ENCODE data around the gene ZNF207. TPM values are rescaled to one million over a fixed set of nuclear protein-coding genes. Genes with fewer than 3 reads are reported as not detected.
"Not testable (repeated sequence)": the region's sequence is repeated elsewhere in the genome, so short reads cannot be mapped to it uniquely, and the experiment has no call there.

Gene ZNF207
- total RNA-seq, 1 experiment from 2014 or later = 84.6 TPM

- ChIA-PET CTCF (no interaction called here), POLR2A (ENCODE audit: unreplicated experiment) (no interaction called here)
- H3K4me1 ChIP-seq (ENCODE audit: insufficient read depth, low read length) = peaks cover 12% of the 10 kb centered on the region; the same call in 1 of the 2 replicates
- no peaks in the 10 kb centered on the region for H3F3A ChIP-seq (ENCODE audit: low read length, unreplicated experiment)
- H3K9me2 ChIP-seq (replicated peaks; ENCODE audit: low read length) = no peaks in the 10 kb centered on the region
- intact Hi-C loops (cut with micrococcal nuclease) = no loop called here
- peaks cover 18% of the 10 kb centered on the region for H3K36me3 ChIP-seq (ENCODE audit: low read depth, low read length)
- H3K27ac ChIP-seq (ENCODE audit: low read length) = peak overlapping the region; percentile 85
- H3K4me2 ChIP-seq (ENCODE audit: low read length) = peak overlapping the region; percentile 87
- TSS peak; percentile 96 for BruUV-seq (replicated peaks)
- ATAC-seq (peak; percentile 27), DNase-seq (peak; percentile 3)
- no peak for TF ChIP-seq EZH2 (IDR thresholded peaks at IDR 0.05; ENCODE audit: low read length, unreplicated experiment)
- no peak for TF ChIP-seq EZH2phosphoT487 (IDR thresholded peaks at IDR 0.05; ENCODE audit: borderline replicate concordance, low read length)
- TF ChIP-seq CTCF (conservative IDR thresholded peaks at IDR 0.05; ENCODE audit: low read depth, low read length) = no peak
- no peaks in the 10 kb centered on the region for H3K9me3 ChIP-seq (ENCODE audit: low read length)
- peaks cover 55% of the 10 kb centered on the region for H3K79me2 ChIP-seq (ENCODE audit: low read length)
- H2AFZ ChIP-seq (ENCODE audit: low read length) = peak overlapping the region; percentile 90
- H3K4me3 ChIP-seq (ENCODE audit: low read length) = peak overlapping the region; percentile 99
- H3K9ac ChIP-seq (ENCODE audit: low read length) = peak overlapping the region; percentile 100
- H4K20me1 ChIP-seq (ENCODE audit: low read length) = peaks cover 33% of the 10 kb centered on the region
- H3K27me3 ChIP-seq (ENCODE audit: low read length) = no peaks in the 10 kb centered on the region
These were observed 479 bp upstream of the ZNF207 start for GRCh38 chr17:32349503-32349853.

- intact Hi-C loops (cut with micrococcal nuclease) = no loop called here
- POLR2A ChIA-PET (ENCODE audit: unreplicated experiment) = interaction anchor here (0.6 kb wide), 1 partner anchor 21 kb away, joined by 3 read pairs; no protein-coding TSS in a partner anchor
- CTCF ChIA-PET = no interaction called here
- no TSS peak for BruUV-seq (replicated peaks)
- H3K4me3 ChIP-seq (ENCODE audit: low read length) = peak overlapping the region; percentile 99
- peaks cover 12% of the 10 kb centered on the region; the same call in 1 of the 2 replicates for H3K4me1 ChIP-seq (ENCODE audit: insufficient read depth, low read length)
- no peaks in the 10 kb centered on the region for H3K9me2 ChIP-seq (replicated peaks; ENCODE audit: low read length)
- H3K79me2 ChIP-seq (ENCODE audit: low read length) = peaks cover 69% of the 10 kb centered on the region
- no peak overlapping the region; the same call in 1 of the 2 replicates for H2AFZ ChIP-seq (ENCODE audit: low read length)
- H3K27ac ChIP-seq (ENCODE audit: low read length) = peak overlapping the region; percentile 85
- no peak for ATAC-seq
- TF ChIP-seq EZH2phosphoT487 (IDR thresholded peaks at IDR 0.05; ENCODE audit: borderline replicate concordance, low read length) (no peak), CTCF (conservative IDR thresholded peaks at IDR 0.05; ENCODE audit: low read depth, low read length) (no peak), EZH2 (IDR thresholded peaks at IDR 0.05; ENCODE audit: low read length, unreplicated experiment) (no peak)
- H3K36me3 ChIP-seq (ENCODE audit: low read depth, low read length) = peaks cover 29% of the 10 kb centered on the region
- no peaks in the 10 kb centered on the region for H3K27me3 ChIP-seq (ENCODE audit: low read length)
- H3K9ac ChIP-seq (ENCODE audit: low read length) = peak overlapping the region; percentile 100
- H3K4me2 ChIP-seq (ENCODE audit: low read length) = peak overlapping the region; percentile 87
- peak; percentile 38 for DNase-seq
- H3K9me3 ChIP-seq (ENCODE audit: low read length) = no peaks in the 10 kb centered on the region
- H3F3A ChIP-seq (ENCODE audit: low read length, unreplicated experiment) = no peaks in the 10 kb centered on the region
- H4K20me1 ChIP-seq (ENCODE audit: low read length) = peaks cover 46% of the 10 kb centered on the region
These were observed 885 bp downstream of the ZNF207 start for GRCh38 chr17:32350666-32351418.

- Histone ChIP-seq H4K20me1 (ENCODE audit: low read length) (peaks cover 60% of the 10 kb centered on the region), H3K36me3 (ENCODE audit: low read depth, low read length) (peaks cover 43% of the 10 kb centered on the region), H3K4me2 (ENCODE audit: low read length) (peak overlapping the region; percentile 87), H3K79me2 (ENCODE audit: low read length) (peaks cover 85% of the 10 kb centered on the region), H3K4me1 (ENCODE audit: insufficient read depth, low read length) (peaks cover 12% of the 10 kb centered on the region; the same call in 1 of the 2 replicates), H3K4me3 (ENCODE audit: low read length) (peak overlapping the region; percentile 99)
- BruUV-seq (replicated peaks); intact Hi-C loops (cut with micrococcal nuclease); DNase-seq; H3K9me2 ChIP-seq (replicated peaks; ENCODE audit: low read length); H3K27me3 ChIP-seq (ENCODE audit: low read length); H3K9ac ChIP-seq (ENCODE audit: low read length); H3K9me3 ChIP-seq (ENCODE audit: low read length); H3F3A ChIP-seq (ENCODE audit: low read length, unreplicated experiment); POLR2A ChIA-PET (ENCODE audit: unreplicated experiment); H2AFZ ChIP-seq (ENCODE audit: low read length); H3K27ac ChIP-seq (ENCODE audit: low read length); CTCF ChIA-PET; ATAC-seq: not testable (repeated sequence)
These were observed 2.8 kb downstream of the ZNF207 start for GRCh38 chr17:32352734-32353133.
